GM18873 (cell line): ENCODE data around the gene CRYGN.
A peak's percentile ranks its signal among the peaks of the same experiment; 100 is the strongest.

Experiments
- ATAC-seq: cut with Tn5 transposase; IDR thresholded peaks from one replicate; pipeline ENCODE4 v1.9.1; 2021; ENCODE audit warnings: mild to moderate bottlenecking, moderate library complexity, moderate number of reproducible peaks; ENCODE audit not compliant: unreplicated experiment, low FRiP score

CRYGN gene

DNA sequence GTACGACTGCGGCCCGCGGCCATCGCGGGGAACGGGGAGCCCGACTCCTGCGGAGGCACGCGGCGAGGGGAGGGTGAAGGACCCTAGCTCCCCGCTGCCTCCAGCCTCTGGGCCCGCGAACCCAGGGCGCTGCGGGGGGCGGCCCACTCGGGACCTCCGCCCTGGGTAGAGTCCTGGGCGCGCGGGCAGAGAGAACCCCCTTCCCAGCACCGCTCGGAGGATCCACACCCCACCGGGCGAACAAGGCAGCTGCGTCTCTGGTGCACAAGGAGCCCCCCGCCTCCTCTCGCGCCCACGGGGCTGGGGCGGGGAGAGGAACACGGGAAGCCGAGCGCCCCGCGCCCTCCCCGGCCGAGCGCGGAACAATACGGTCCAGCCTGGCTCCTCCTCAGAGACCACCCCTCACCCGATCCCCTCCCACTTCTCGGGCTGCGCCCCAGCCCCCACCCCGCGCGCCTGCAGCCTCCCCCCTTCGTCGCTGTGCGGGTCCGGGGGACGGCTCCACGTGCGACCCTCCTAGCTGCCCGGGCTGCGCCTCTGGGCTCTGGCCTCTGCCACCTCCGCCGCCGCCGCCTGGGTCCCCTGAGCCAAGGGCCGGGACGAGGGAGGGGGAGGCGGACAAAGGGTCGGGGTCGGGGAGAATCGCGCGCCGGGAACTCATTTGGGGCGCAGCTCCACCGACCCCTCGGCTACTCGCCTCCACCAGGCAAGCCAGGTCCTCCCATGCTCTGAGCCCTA is 30.1 kb downstream of the CRYGN start, which contains the start of gene WDR86:
Gene WDR86 (minus strand): TSS at position 372 of the 738 bp plus-strand sequence. CDS start 449 bp downstream, outside the sequence.
- ATAC-seq, result no peak

DNA sequence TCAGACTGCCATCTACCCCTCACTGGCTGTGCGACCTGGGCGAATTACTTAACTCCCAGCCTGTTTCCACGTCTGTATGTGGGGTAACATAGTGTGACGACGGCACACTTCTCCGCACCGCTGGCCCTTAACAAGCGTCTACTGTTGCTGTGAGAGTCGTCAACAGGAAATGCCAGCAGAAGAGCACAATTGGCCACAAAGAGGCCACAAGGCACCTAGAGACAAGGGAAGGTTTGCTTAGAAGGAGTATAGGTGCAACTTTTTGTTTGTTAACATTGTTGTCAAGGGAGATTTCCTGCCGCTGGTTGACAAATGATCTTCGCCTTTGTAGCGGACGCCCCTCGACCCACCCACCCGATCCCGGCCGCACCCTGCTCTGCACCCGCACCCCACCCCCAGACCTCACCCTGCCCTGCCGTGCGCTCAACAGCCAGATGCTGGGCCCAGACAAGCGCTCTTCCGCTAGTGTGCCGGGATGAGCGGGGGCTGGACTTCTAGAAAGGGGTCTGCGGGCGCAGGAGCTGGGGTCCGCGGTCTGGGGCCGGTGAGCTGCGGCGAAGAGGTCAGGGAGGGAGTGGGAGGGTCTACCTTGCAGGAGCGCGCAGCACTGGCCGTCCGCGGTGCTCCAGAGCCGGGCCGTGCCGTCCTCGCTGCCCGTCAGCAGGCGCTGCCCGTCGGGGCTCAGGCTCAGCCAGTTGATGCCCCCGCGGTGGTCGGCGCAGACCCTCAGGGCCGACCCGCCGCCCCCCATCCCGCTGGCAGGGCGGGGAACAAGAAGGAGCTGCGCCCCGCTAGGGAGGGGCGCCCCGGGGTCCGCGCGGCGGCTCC is 30.9 kb downstream of the CRYGN start:
- no peak for ATAC-seq

DNA sequence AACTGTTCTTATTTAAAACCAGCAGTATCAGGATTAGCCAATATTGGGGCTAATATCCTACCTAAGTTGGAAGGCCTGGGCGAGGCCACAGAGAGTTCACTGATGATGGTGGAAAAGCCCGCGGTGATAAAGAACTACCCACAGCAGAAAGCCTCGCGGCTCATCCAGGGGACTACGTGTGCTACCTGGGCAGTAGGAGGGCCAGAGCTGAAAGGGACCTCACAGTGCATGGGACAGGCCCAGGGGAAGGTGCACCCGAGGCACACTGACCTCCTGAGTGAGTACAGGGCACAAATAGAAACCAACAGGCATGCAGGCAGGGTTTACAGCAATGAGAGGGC is 31.5 kb downstream of the CRYGN start:
- no peak for ATAC-seq

DNA sequence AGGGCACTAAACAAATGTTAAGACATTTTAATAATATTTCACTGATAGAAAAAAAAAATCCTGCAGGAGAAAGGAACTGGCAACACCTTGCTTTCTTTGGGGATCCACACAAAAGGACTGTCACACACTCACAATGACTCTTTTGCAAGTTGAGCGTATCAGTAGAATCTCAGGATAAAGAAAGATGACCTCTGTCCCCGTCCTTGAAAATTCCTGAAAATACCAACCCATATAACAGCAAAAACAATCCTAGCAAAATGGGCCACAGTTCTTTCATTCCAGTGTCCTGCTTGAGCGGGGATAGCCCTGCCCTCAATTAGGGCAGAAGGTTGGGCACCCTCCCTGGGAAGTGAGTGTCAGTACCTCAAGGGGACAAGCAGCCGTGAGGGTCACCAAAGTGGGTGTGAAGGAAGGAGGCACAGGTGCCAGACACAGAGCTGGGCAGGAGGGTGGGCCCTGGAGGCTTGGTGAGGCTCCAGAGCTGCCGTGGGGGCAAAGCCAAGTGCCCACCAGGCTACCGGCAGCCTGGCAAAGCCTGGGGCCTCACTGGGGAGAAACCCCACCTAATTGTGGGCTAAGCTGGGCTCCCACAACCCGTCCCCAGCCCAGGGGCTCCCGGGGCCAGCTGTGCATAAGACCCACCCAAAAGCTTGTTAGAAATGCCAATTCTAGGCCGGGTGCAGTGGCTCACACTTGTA is 32.9 kb downstream of the CRYGN start:
- ATAC-seq, result no peak

DNA sequence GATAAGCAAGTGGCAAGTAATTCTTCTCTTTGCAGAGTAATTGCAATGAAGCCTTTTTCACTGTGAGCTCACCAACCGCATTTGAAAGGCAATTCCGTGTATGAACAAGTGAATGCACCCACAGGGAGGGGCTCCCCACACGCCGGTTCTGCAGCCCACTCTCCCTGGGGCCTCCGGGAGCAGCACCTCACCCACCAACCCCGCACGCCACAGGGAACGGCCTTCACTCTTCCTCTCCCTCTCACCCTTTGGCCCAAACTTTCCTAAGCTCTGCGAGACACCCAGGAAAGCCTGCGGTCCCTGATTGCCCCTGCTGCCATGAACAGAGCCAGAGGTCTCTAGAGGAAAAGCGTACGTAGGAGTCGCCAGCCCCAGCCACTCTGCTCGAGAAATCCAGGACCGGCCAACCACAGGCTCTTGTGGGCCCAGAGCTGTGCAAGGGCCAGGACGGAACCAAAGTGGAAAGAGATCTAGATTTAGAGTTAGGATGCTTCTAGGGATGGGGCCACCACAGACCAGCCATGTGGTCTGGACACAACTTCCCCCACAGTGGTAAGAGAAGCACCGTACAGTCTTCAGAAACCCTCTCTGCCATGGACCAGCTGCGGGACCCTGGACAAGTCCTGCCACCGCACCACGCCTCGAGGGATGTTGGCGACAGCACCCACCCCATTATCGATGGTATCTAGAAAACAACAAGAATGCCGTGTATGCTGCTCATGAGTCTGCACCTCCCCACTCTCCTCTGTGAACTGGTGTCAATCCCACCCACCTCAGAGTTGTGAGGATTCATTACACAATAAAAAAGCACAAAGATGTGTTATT is 33.7 kb downstream of the CRYGN start:
- ATAC-seq, result no peak

DNA sequence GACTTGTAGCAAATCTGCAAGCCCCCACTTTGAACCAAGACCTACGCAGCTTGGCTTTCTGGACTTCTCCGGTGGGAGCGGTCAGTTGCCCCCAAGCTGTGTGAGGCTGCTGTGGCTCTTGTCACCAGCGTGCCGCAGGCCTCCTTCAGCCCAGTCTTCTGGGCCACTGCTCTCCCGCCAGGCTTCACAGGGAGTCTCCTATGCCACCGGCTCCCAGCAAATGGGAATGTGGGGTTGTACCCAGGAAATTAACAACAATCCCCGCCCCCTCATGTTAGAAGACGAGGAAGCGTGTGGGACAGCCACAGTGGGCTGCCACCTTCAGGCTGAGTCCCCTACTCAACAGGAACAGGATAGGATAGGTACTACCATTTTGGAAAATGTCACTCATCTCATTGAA is 34.4 kb downstream of the CRYGN start:
- no peak for ATAC-seq

DNA sequence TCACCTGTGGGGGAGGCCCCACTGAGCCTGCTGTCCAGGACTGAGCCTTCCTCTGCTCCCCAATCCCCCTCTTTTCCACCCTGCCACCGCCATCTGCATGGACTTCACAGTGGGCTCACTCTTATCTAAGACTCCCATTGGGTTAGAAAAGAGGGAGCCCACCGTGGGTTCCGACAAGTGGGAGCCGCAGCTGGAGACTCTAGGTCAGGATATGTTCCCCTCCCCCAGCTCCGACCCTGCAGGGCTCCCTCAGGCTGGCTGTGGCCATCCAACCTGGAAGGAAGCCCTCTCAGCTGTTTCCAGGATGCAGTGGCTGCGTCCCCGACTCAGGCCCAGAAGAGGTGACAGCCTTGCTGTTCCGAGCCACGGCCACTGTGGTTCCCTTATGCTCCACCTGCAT is 34.9 kb downstream of the CRYGN start:
- ATAC-seq, result no peak

DNA sequence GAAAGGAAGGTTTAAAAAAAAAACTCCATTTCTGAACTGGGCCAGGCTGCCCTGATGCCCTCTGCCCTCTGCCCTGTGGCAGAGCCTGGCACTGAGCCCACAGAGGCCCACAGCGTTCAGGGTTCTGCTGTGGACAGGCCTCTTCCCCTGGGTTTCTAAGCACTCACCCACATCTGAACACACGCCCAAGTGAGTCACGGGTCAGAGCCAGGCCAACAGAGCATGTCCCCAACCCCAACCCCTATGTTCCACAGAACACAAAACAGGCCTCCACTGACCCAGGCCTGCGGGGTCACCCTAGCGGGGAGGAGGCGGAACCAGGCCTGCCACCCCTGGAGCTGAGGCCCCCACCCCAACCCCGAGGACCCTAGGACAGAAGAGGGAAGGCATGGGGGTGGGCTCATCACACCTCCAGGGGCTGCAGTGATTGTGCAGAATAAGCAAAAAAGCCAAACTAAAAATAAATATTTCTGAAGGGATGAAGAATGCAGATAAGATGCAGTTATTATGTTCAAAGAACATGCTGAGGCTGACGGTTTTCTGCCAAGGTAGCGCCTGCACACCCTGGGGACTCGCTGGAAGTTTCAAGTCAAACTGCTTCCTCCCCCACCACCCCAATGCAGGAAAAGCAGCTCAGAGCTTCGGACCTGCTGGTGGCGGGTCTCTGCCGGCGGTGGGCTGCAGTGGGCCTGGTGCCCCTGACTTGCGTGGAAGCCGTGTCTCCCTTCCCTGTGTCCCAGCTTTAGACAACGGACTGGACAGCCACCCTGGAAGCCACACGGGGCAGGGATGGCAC is 35.5 kb downstream of the CRYGN start:
- no peak for ATAC-seq

DNA sequence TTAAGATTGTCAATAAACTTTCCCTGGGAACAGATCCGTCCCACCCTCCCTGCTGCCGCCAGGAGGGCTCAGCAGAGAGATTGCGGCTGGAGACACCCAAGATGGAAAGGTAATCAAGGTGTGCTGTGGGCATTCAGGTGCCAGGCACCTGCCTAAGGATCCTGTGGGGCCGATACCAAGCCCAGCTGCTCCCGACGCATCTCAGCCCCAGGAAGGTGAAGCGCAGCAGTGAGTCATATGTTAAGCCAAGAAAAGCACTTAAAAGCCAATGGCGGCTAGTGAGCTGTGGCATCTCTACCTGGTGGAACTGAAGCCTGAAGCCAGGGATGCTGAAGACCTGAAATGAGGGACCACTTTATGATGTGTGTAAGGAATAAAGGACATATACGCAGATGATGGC is 36.2 kb downstream of the CRYGN start:
- ATAC-seq, result no peak

DNA sequence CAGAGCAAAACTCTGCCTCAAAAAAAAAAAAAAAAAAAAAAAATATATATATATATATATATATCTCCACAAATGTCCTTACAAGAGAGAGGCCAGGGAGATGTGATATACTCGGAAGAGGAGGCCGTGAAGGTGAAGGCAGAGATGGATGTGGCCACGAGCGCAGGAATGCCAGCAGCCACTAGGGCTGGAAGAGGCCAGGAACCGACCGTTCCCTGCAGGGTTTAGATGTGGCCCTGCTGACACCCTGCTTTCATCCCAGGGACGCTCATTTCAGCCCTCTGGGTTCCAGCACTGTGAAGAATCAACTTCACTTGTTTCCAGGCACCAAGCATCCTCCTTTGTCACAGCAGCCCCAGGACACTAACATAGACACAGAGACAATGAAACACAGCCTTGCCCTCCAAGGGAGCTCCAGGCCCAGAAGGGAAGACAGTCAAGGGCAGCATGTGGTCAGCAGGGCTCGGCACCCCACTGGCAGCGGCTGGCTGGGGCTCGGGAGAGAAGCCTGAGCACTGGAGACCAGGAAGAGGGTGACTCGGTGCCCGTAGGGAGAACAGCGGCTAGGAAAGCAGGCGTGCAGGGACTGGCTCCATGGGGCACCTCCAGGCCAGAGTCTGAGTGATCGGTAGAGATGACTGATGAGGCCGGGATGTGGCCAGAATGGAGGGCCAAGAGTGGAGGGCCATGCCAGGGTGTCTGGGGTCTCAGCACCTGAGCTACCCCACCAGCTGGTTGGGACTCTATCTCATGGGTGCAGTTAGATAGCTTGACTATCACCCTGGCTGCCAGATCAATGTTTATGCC is 37.7 kb downstream of the CRYGN start:
- no peak for ATAC-seq

DNA sequence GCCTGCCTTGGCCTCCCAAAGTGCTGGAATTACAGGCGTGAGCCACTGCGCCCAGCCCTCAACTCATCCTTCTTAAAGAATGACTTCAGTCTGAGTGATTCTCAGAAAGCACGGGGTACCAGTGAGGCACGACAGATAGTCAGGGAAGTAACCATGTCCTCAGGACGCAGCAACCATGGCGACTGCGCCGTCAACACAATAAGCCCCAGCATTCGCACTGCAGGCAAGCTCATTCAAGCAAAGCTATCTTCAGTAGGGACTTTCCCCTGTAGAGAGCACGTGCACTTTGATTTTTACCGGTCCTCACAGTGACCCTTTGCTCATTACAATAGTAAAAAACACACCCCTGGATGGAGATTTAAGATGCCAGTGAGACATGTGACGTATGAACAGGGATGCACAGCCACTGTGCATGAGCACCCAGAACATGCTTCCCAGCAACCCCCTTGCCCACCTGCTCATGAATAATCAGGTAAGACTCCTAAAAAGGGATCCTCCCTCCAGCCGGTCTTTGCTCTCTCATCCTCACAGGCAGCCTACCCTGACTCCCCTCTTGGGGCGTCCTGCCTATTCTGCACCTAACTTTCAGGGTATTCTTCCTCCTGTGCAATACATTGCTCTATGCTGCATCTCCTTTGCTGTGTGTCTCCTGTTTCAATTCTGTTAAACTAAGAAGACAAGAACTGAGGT is 39.2 kb downstream of the CRYGN start:
- ATAC-seq, result peak; percentile 59

DNA sequence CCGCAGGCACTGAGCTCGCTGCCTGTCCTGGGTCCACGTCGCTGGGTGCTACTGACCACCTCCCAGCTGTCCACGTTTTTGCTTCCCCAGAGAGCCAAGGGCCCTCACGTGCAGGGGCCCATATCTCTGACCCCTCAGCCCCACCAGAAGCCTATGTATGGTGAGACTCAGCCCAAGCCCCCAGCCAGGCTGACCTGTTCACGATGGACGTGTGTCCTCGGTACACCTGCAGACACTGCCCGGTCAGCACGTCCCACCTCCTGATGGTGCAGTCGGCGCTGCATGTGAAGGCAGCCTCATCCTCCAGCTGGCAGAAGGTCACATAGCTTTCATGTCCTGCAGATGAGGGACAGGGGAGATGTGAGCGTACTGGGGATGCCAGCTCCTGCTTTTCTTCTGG is 40.0 kb downstream of the CRYGN start:
- no peak for ATAC-seq

DNA sequence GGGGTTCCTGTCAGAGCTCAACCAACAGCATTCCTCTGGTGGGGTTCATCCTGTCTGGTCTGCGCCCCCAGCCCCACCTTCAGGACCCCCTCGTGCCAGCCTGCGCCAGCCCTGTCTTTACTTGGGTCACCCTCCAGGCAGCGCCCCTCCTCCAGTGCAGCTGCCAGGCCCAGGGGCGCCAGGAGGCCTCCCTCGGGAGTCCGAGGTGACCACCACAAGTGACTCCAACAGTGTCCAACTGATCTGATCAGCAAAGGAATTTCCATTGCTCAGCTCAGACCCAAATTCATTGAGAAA is 40.7 kb downstream of the CRYGN start:
- no peak for ATAC-seq

DNA sequence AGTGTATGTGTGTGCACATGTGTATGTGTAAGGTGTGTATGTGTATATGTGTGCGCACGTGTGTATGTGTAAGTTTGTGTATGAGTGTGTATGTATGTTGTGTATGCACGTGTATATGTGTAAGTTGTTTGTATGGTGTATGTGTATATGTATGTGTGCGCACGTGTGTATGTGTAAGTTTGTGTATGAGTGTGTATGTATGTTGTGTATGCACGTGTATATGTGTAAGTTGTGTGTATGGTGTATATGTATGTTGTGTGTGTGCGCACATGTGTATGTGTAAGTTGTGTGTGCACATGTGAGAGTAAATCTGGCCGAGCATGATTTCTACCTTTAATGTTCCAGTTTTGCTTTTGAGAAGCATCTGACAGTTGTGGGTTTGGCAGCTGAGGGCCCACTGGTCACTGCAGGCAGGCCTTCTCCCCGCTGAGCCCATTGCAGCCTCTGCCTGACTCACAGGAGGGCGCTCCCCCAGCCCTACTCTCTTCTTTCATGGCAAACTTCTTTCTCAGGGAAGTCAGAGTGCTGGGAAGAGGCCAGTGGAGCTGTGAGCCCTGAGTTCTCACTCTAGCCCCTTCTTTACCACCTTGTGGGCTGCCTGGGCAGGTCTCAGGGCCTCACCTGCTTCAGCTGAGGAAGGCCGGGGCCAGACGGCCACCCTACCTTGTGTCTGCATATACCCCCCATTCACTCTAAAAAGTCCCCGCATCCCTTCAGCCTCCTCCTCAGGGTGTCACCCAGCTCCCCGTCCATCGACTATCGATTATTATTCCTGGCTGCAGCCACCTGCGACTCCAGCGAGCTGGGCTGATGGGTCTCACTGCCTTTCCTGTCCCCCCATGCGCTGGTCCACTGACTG is 41.3 kb downstream of the CRYGN start:
- ATAC-seq, result no peak

DNA sequence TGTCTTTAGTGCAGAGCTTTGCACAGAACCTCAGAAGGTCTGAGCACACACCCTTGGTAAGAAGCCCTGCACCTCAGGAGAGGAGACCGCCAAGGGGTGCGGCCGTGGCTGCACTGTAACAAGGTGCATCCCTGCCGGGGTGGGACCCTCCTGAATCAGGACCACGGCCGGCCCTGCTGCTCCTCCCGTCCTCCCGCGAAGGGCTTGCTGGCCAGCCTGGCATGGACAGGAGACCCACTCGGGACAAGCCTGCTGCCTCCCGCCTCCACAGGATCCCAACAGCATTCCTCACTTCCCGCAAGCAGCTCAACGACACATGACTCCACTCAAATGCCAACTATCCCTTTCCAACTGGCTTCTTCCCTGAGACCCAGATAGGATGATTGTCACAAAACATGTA is 42.9 kb downstream of the CRYGN start:
- ATAC-seq, result no peak

DNA sequence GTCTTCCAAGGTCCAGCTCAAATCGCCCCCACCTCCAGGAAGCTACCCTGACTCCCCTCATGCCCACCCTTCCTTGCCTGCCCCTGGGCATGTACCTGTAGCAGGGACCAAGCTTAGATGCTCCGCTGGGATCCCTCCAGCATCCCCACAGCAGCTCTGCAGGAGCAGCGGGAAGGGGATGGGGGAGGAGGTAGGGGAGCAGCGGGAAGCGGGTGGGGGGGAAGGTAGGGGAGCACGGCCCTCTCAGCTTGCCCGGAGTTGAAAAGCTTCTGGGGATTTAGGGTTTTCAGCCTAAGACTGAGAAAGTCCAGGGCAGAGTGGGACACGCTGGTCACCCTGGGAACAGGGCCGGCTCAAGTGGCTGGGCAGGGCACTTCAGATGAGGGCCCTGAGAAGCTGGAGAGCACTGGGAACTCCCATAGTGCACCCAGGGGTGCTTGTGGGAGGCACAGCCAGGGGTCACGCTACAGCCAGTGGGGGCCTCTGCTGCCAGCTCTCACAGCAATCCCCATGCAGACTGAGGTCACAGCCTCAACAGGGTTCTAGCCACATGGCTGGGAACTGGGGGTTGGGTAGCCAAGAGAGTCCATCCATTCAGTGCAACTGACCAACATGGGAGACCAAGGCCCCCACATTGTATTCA is 43.5 kb downstream of the CRYGN start:
- no peak for ATAC-seq

DNA sequence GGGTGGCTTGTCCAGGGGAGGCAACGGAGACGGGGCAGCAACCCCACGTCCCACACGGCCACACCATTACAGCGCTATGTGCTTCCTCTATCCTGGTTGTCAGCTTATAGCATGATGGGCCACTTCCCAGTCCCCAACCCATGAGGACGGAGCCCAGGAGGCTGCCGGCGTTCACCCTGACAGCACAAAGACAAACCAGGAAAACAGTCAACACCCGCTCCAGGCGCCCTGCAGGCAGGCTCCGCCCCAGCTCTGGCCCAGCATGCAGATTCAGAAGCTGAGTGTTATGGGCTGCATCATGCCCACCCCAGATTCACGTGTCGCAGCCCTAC is 44.9 kb downstream of the CRYGN start:
- ATAC-seq, result no peak
